ENCODE measurements around the gene TTBK1.

Gene TTBK1

GRCh38 chr6:43242908-43243663 is at the start of gene TTBK1:
Gene TTBK1, plus strand, starts transcription at chr6:43243481. Its CDS starts 3,180 bp downstream, at chr6:43246661.
- no peak for DNase-seq (ENCODE audit: low spot score)
- no peak for FAIRE-seq

DNA sequence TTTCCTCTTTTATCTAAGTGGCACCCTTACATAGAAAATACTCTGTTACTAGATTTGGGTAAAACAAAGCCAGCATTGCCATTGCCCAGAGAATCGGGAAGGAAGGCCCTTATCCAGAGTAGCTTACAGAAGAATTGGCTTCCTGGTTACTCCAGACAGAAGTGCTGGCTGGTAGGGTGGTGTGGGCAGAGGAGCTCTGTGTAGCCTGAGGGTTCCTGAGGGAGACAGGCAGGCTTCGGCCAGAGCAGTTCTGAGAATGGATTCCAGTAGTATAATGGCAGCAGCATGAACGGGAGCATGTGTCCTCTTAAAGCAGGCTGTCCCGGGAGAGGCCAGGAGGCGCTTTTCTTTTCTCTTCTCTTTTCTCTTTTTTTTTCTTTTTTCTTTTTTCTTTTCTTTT is 49.4 kb upstream of the TTBK1 start:
- no peak for FAIRE-seq
- DNase-seq (ENCODE audit: low spot score), result no peak

DNA sequence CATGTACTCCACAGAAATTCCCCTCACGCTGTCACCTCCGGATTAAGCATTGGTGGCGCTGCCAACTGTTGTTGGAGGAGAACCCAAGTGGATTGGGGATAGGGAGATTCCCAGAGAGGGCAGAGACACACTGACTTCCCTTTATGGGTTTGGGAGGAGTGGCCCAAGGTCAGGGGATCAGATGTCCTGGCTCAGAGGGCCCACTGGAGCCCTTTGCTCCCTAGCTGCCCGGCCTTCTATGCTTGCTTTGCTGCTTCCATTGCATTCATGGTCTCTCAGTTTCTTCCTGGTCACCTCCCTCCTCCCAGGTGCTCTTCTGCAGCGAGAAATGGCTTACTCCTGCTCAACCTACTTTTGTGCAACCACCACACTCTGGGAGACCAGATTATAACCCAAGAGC is 46.9 kb upstream of the TTBK1 start:
- DNase-seq (ENCODE audit: low spot score) (no peak), FAIRE-seq (no peak)

- DNase-seq (ENCODE audit: low spot score) (no peak), FAIRE-seq (no peak)
Observed at GRCh38 chr6:43199912-43200311, 43.4 kb upstream of the TTBK1 start.

DNA sequence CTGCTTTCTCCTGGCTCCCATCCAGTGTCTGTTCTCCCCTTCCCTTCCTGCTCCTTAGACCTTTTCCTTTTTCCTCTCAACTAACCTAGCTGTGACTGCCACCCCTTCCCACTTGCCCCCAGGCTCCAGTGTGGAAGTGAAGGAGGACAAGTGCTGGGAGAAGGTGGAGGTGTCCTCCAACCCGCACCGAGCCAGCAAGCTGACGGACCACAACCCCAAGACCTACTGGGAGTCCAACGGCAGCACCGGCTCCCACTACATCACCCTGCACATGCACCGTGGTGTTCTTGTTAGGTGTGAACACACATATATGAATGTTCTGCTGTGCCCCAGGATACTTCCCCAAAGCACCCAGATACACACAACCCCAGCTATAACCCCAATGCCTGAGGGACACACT is 42.7 kb upstream of the TTBK1 start:
- FAIRE-seq (no peak), DNase-seq (ENCODE audit: low spot score) (no peak)

DNA sequence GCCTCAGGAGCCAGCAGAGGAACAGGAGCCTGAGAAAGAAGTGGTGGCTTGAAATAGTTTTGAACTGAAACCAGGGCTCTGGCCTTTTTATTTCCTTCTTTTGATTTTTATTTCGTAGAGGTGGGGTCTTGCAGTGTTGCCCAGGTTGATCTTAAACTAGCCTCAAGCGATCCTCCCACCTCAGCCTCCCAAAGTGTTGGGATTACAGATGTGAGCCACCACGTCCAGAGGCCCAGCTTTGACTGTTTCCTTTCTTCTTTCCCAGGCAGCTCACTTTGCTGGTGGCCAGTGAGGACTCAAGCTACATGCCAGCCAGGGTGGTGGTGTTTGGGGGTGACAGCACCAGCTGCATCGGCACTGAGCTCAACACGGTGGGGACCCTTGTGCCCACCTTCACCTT is 40.8 kb upstream of the TTBK1 start:
- no peak for FAIRE-seq
- DNase-seq (ENCODE audit: low spot score), result no peak

DNA sequence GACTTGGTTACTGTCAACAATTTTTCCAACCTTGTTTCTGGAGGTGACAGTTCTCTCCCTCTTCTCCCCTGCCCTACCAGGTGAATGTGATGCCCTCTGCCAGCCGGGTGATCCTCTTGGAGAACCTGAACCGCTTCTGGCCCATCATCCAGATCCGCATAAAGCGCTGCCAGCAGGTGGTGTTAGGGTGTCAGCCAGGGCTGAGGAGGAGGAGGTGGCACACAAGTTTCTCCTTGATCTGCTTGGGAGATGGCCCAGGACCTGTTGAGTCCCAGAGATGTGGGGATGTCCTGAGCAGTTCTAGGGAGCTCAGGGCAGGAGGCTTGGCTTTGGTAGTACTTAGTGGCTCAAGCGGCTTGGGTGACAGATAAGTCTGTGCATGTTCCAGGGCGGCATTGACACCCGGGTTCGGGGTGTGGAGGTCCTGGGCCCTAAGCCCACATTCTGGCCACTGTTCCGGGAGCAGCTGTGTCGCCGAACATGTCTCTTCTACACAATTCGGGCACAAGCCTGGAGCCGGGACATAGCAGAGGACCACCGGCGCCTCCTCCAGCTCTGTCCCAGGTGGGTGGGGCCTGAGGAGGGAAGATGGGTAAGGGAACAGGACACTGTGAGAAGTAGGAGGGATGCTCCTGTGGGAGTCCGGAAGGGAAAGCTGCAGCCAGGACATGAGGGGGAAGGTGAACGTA is 40.1 kb upstream of the TTBK1 start:
- DNase-seq (ENCODE audit: low spot score), result no peak
- FAIRE-seq, result no peak

GRCh38 chr6:43203718-43204095 is 39.6 kb upstream of the TTBK1 start:
- DNase-seq (ENCODE audit: low spot score), result no peak
- no peak for FAIRE-seq

DNA sequence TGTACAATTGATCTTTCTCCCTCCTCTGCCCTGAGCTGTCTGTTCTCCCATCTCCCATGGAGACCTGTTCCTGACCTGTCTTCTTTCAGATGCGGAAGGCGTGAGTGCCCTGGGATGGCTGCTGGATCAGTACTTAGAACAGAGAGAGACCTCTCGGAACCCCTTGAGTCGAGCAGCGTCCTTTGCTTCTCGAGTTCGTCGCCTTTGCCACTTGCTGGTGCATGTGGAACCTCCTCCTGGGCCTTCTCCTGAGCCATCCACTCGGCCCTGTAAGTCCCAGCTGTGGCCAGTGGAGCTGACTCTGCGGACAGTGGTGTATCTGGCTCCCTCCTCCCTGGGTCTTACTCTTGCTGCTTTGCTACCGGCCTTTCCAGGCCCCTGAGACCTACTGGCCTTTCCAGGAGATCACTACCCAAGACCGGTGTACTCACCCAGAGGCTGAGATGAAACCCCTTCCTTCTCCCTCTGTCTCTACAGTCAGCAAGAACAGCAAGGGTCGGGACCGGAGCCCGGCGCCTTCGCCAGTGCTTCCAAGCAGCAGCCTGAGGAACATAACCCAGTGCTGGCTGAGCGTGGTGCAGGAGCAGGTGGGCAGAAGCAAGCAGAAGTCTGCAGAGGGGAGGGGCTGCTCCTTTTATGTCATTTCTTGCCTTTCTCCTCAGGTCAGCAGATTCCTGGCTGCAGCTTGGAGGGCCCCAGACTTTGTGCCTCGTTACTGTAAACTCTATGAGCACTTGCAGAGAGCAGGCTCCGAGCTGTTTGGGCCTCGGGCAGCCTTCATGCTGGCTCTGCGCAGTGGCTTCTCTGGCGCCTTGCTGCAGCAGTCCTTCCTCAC is 38.8 kb upstream of the TTBK1 start:
- DNase-seq (ENCODE audit: low spot score) (no peak), FAIRE-seq (no peak)

DNA sequence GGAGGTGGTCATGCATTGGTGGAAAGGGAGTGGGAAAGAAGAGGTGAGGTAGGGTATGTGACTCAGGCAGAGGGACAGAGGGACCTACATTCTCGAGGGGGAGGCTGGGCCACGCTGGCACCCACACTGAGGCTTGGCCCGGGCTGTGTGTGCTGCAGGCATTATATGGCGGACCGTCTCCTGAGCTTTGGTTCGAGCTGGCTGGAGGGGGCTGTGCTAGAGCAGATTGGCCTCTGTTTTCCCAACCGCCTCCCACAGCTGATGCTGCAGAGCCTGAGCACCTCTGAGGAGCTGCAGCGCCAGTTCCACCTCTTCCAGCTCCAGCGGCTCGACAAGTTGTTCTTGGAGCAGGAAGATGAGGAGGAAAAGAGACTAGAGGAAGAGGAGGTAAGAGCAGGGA is 37.4 kb upstream of the TTBK1 start:
- FAIRE-seq (no peak), DNase-seq (ENCODE audit: low spot score) (no peak)

- FAIRE-seq (no peak), DNase-seq (ENCODE audit: low spot score) (no peak)
Observed at GRCh38 chr6:43207286-43207685, 36.0 kb upstream of the TTBK1 start.

GRCh38 chr6:43211955-43212354 is 31.3 kb upstream of the TTBK1 start:
- FAIRE-seq, result no peak
- DNase-seq (ENCODE audit: low spot score), result no peak

DNA sequence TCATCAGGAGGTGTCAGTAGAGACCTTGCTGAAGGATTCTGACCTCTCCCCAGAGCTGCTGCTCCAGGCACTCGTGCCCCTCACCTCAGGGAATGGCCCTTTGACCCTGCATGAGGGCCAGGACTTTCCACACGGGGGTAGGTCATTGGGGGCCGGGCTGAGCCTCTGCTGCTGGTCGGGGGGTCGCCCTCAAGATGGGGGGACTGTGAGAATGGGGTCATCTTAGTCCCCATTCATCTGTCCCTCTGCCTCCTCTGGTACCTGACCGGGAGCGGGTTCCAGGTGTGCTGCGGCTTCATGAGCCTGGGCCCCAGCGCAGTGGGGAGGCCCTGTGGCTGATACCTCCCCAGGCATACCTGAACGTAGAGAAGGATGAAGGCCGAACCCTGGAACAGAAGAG is 29.9 kb upstream of the TTBK1 start:
- no peak for FAIRE-seq
- DNase-seq (ENCODE audit: low spot score), result no peak

- FAIRE-seq (no peak), DNase-seq (ENCODE audit: low spot score) (no peak)
Observed at GRCh38 chr6:43215066-43215465, 28.2 kb upstream of the TTBK1 start.

DNA sequence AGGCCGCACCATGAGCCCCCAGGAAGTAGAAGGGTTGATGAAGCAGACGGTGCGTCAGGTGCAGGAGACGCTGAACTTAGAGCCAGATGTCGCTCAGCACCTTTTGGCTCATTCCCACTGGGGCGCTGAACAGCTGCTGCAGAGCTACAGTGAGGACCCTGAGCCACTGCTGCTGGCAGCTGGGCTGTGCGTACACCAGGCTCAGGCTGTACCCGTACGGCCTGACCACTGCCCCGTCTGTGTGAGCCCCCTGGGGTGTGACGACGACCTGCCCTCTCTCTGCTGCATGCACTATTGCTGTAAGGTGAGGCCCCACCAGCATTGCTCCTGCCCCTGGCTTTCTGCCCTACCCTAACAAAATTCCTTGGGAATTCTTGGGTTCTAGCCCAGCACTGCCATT is 27.1 kb upstream of the TTBK1 start:
- no peak for FAIRE-seq

DNA sequence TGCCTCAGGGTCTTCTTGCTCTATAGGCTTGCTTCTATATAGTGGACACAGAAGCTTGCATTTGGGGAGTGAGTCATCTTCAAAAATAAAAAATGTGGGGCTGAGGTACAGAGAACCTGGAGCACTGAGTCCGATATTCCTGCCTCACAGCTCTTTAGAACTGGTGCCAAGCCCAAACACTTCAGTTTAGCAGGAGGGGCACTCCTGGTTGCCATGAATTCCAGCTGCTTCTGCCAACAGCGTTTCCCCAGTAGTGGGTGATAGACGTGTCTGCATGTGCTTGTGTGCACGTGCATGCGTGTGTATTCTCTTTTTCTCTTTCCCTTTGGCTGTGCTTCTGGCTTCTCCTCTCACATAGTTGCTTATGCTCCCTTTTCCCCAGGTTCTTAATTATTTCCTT is 25.9 kb upstream of the TTBK1 start:
- FAIRE-seq (no peak), DNase-seq (ENCODE audit: low spot score) (no peak)

More for the DNA sequence above, 27.1 kb upstream of the TTBK1 start:
- DNase-seq (ENCODE audit: low spot score), result no peak

- DNase-seq (ENCODE audit: low spot score) (no peak), FAIRE-seq (no peak)
Observed at GRCh38 chr6:43219119-43219518, 24.2 kb upstream of the TTBK1 start.

- DNase-seq (ENCODE audit: low spot score) (no peak), FAIRE-seq (no peak)
Observed at GRCh38 chr6:43219814-43220213, 23.5 kb upstream of the TTBK1 start.

DNA sequence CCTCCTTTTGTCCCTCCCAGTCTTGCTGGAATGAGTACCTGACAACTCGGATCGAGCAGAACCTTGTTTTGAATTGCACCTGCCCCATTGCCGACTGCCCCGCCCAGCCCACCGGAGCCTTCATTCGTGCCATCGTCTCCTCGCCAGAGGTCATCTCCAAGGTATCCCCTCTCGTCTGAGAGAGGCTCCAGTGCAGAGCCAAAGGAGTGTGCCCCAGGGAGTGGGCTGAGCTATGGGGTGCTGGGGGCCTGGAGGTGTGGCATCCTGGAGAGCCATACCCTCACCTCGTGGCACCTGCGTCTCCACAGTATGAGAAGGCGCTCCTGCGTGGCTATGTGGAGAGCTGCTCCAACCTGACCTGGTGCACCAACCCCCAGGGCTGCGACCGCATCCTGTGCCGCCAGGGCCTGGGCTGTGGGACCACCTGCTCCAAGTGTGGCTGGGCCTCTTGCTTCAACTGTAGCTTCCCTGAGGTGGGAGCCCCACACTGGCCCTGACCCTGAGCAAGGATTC is 22.8 kb upstream of the TTBK1 start:
- FAIRE-seq, result no peak
- DNase-seq (ENCODE audit: low spot score), result no peak

DNA sequence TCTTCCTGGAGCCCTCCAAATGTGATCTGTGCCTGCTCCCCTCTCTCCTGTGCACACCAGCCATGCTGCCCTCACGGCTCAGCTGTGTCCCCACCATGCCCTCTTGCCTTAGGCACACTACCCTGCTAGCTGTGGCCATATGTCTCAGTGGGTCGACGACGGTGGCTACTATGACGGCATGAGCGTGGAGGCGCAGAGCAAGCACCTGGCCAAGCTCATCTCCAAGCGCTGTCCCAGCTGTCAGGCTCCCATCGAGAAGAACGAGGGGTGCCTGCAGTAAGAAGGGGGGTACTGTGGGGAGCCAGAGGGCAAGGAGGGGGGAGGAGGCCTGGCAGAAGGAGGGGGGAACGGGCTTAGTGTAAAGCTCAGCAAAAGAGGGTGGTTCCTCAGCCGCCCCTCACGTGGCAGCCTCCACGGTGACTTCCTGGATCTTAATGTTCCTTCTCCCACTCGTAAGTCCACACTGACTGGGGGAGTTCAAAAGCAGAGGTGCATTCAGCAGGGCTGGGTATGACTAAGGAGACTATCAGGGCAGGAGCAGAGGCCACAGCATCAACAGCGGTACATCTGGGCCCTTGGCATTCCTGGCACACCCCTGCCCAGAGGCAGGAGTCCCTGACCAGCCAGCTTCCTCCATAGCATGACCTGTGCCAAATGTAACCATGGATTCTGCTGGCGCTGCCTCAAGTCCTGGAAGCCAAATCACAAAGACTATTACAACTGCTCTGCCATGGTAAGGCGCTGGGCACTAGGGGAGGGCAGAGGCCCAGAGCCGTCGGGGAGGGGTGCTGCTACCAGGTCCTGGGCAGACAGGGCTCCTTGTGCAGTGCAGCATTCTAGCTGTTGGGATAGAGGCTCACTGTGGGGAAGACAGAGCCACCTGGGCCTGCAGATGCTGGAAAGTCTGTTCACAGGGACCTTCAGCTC is 22.0 kb upstream of the TTBK1 start:
- no peak for FAIRE-seq
- DNase-seq (ENCODE audit: low spot score), result no peak

Data from RCC 7860 (cell line).